ENCODE results near the gene ABCB11.

The ABCB11 gene

GRCh38 chr2:168948621-168949212 lies 82.4 kb downstream of the ABCB11 start:
- no peak overlapping the region for H3K4me3 ChIP-seq (ENCODE audit: low read depth, low read length)
- DNase-seq (ENCODE audit: low read depth): no peak
- peak; percentile 62 for TF ChIP-seq CTCF (IDR thresholded peaks at IDR 0.05; ENCODE audit: low read depth, low read length, missing control alignments)

- no peak for TF ChIP-seq CTCF (IDR thresholded peaks at IDR 0.05; ENCODE audit: low read depth, low read length, missing control alignments)
- no peak overlapping the region for H3K4me3 ChIP-seq (ENCODE audit: low read depth, low read length)
- no peak for DNase-seq (ENCODE audit: low read depth)
Measured at GRCh38 chr2:168945508-168945907, 85.6 kb downstream of the ABCB11 start.

GRCh38 chr2:168944065-168944464 lies 87.1 kb downstream of the ABCB11 start:
- DNase-seq (ENCODE audit: low read depth): no peak
- no peak for TF ChIP-seq CTCF (IDR thresholded peaks at IDR 0.05; ENCODE audit: low read depth, low read length, missing control alignments)
- H3K4me3 ChIP-seq (ENCODE audit: low read depth, low read length): no peak overlapping the region

- no peak for DNase-seq (ENCODE audit: low read depth)
Measured at GRCh38 chr2:168941297-168941696, 89.8 kb downstream of the ABCB11 start.

GRCh38 chr2:168939918-168940317 lies 91.2 kb downstream of the ABCB11 start:
- DNase-seq (ENCODE audit: low read depth): no peak
- no peak overlapping the region for H3K4me3 ChIP-seq (ENCODE audit: low read depth, low read length)
- TF ChIP-seq CTCF (IDR thresholded peaks at IDR 0.05; ENCODE audit: low read depth, low read length, missing control alignments): no peak

More at GRCh38 chr2:168941297-168941696, 89.8 kb downstream of the ABCB11 start:
- no peak for TF ChIP-seq CTCF (IDR thresholded peaks at IDR 0.05; ENCODE audit: low read depth, low read length, missing control alignments)
- H3K4me3 ChIP-seq (ENCODE audit: low read depth, low read length): no peak overlapping the region

- H3K4me3 ChIP-seq (ENCODE audit: low read depth, low read length): no peak overlapping the region
- no peak for DNase-seq (ENCODE audit: low read depth)
- no peak for TF ChIP-seq CTCF (IDR thresholded peaks at IDR 0.05; ENCODE audit: low read depth, low read length, missing control alignments)
Measured at GRCh38 chr2:168939061-168939460, 92.1 kb downstream of the ABCB11 start.

Measured in GM12864 (cell line).